Thyroid gland (tissue), 4 donors: ENCODE results near the gene DPP10.

Experiments
- POLR2A ChIP-seq, 2 donors: fragments of 450-650 bp; IDR thresholded peaks; one replicate each; pipeline ENCODE4 v1.6.1; 2017; ENCODE audit warnings: antibody characterized with exemption in 2 of 2, mild to moderate bottlenecking in 2 of 2, moderate library complexity in 1 of 2
- TF ChIP-seq, protein P1 (sequence below), 6 experiments: fragments of 200-600 bp in 3 of 6; fragments of 450-650 bp in 3 of 6; sonication (generic) in 3 of 6; IDR thresholded peaks; one replicate each; pipeline ENCODE4 v1.5.1; 2016 to 2019; ENCODE audit warnings: antibody characterized with exemption in 6 of 6, mild to moderate bottlenecking in 2 of 6, inconsistent platforms in 1 of 6, moderate library complexity in 1 of 6

DNA sequence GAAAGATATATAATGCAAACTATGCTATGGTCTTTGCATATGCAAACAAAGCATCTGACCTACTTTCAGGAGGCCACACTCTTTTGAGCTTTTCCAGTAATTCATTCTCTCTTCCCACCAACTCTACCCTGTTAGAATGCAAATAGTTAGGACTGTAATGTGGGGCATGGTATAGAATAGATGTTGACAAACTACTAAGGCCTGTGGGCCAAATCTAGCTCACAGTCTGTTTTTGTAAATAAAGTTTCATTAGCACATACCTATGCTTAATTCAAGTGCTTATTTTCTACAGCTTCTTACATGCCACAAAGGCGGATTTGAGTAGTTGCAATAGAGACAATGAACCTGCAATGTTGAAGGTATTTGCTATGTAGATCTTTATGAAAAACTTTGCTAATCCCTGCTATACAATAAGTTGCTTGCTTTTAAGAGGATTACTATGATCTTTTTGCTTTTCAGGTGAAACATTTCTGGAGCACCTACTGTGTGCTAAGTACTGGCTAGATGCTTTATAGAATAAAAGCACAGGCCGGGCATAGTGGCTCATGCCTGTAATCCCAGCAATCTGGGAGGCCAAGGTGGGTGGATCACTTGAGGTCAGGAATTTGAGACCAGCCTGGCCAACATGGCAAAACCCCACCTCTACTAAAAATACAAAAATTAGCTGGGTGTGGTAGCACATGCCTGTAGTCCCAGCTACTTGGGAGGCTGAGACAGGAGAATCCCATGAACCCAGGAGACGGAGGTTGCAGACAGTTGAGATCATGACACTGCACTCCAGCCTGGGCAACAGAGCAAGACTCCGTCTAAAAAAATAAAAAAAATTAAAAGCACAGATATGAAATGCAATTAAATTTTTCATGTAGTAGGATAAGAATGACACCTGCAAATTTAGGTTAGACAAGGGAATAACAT, 267.8 kb downstream of the DPP10 start:
- TF ChIP-seq, protein P1, sequence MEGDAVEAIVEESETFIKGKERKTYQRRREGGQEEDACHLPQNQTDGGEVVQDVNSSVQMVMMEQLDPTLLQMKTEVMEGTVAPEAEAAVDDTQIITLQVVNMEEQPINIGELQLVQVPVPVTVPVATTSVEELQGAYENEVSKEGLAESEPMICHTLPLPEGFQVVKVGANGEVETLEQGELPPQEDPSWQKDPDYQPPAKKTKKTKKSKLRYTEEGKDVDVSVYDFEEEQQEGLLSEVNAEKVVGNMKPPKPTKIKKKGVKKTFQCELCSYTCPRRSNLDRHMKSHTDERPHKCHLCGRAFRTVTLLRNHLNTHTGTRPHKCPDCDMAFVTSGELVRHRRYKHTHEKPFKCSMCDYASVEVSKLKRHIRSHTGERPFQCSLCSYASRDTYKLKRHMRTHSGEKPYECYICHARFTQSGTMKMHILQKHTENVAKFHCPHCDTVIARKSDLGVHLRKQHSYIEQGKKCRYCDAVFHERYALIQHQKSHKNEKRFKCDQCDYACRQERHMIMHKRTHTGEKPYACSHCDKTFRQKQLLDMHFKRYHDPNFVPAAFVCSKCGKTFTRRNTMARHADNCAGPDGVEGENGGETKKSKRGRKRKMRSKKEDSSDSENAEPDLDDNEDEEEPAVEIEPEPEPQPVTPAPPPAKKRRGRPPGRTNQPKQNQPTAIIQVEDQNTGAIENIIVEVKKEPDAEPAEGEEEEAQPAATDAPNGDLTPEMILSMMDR (IDR thresholded peaks at IDR 0.05), result no peak
- TF ChIP-seq POLR2A (IDR thresholded peaks at IDR 0.05), result no peak
